NCI-H1694 (cell line): ENCODE results near the gene NKAIN2.
"Not testable (repeated sequence)": the region's sequence is repeated elsewhere in the genome, so short reads cannot be mapped to it uniquely, and the experiment has no call there.

Experiments used
- DNase-seq: peaks from one replicate; lab custom pipeline; 2025; lab: John Stamatoyannopoulos, UW

NKAIN2 gene

GRCh38 chr6:123895346-123895745 lies 91.7 kb downstream of the NKAIN2 start:
- no peak for DNase-seq

- no peak for DNase-seq
Measured at GRCh38 chr6:123895806-123896205, 92.1 kb downstream of the NKAIN2 start.

GRCh38 chr6:123896869-123897268 lies 93.2 kb downstream of the NKAIN2 start:
- no peak for DNase-seq

- DNase-seq: no peak
Measured at GRCh38 chr6:123897965-123898364, 94.3 kb downstream of the NKAIN2 start.

- no peak for DNase-seq
Measured at GRCh38 chr6:123898665-123899064, 95.0 kb downstream of the NKAIN2 start.

- no peak for DNase-seq
Measured at GRCh38 chr6:123899745-123900144, 96.1 kb downstream of the NKAIN2 start.

- DNase-seq: no peak
Measured at GRCh38 chr6:123901436-123901835, 97.8 kb downstream of the NKAIN2 start.

- no peak for DNase-seq
Measured at GRCh38 chr6:123902738-123903313, 99.2 kb downstream of the NKAIN2 start.

GRCh38 chr6:123904228-123904627 lies 100.6 kb downstream of the NKAIN2 start:
- no peak for DNase-seq

- DNase-seq: no peak
Measured at GRCh38 chr6:123908797-123909196, 105.1 kb downstream of the NKAIN2 start.

- no peak for DNase-seq
Measured at GRCh38 chr6:123909989-123910388, 106.3 kb downstream of the NKAIN2 start.

- DNase-seq: no peak
Measured at GRCh38 chr6:123913863-123914262, 110.2 kb downstream of the NKAIN2 start.

- DNase-seq: not testable (repeated sequence)
Measured at GRCh38 chr6:123923379-123923778, 119.7 kb downstream of the NKAIN2 start.

GRCh38 chr6:123925350-123925749 lies 121.7 kb downstream of the NKAIN2 start:
- no peak for DNase-seq

- no peak for DNase-seq
Measured at GRCh38 chr6:123925842-123926399, 122.3 kb downstream of the NKAIN2 start.

GRCh38 chr6:123928529-123928928 lies 124.9 kb downstream of the NKAIN2 start:
- DNase-seq: no peak

- no peak for DNase-seq
Measured at GRCh38 chr6:123931928-123932327, 128.3 kb downstream of the NKAIN2 start.

GRCh38 chr6:123940551-123940950 lies 136.9 kb downstream of the NKAIN2 start:
- no peak for DNase-seq

- DNase-seq: no peak
Measured at GRCh38 chr6:123941855-123942254, 138.2 kb downstream of the NKAIN2 start.

- peak; percentile 5 for DNase-seq
Measured at GRCh38 chr6:123945386-123945785, 141.7 kb downstream of the NKAIN2 start.

- DNase-seq: no peak
Measured at GRCh38 chr6:123953920-123954319, 150.3 kb downstream of the NKAIN2 start.

GRCh38 chr6:123956492-123957139 lies 153.0 kb downstream of the NKAIN2 start:
- DNase-seq: no peak

- DNase-seq: no peak
Measured at GRCh38 chr6:123962508-123962907, 158.8 kb downstream of the NKAIN2 start.

GRCh38 chr6:123965894-123966293 lies 162.2 kb downstream of the NKAIN2 start:
- no peak for DNase-seq
